Mucosa of descending colon (tissue), 3 donors: Measurements from ENCODE around the gene LCLAT1. TPM values are rescaled to one million over a fixed set of nuclear protein-coding genes. Genes with fewer than 3 reads are reported as not detected.

Source experiments
- ATAC-seq: fragments of 200-7000 bp; cut with Tn5 transposase; one replicate; pipeline ENCODE4 v1.9.1; 2020; ENCODE audit warnings: mild to moderate bottlenecking, moderate library complexity
- DNase-seq, 3 donors: peaks; one replicate each; pipeline ENCODE4 v3.0.0-alpha.2; 2020
- H3K36me3 ChIP-seq: fragments of 200-600 bp; one replicate; pipeline ENCODE4 v1.8.0; 2021; ENCODE audit warnings: low read depth, mild to moderate bottlenecking
- H3K4me1 ChIP-seq: fragments of 200-600 bp; one replicate; pipeline ENCODE4 v1.8.0; 2021; ENCODE audit warnings: low read depth, mild to moderate bottlenecking
- H3K4me3 ChIP-seq: fragments of 200-600 bp; one replicate; pipeline ENCODE4 v1.8.0; 2021; ENCODE audit warnings: mild to moderate bottlenecking
- H3K9me3 ChIP-seq: fragments of 200-600 bp; one replicate; pipeline ENCODE4 v1.8.0; 2021; ENCODE audit warnings: mild to moderate bottlenecking
- intact Hi-C, 2 donors: fragments of 100-400 bp; cut with DNase I in 1 of 2; cut with micrococcal nuclease in 1 of 2; formaldehyde crosslinking; loops; one replicate each; pipeline versions ENCODE4 v1.11.0 to v1.11.1; 2022; cut with DNase I, micrococcal nuclease
- total RNA-seq, 3 donors: library from RNA; stranded (reverse); fragmentation: NEBNext Ultra II Directional in 2 of 3; extraction: Animal tissue kit (Norgen Biotek cat#: 25700) in 2 of 3; gene quantifications; one replicate each; pipeline versions ENCODE4 v1.2.1 to v1.2.4, GENCODE V29; 2021 to 2023
- TF ChIP-seq, protein P1 (sequence below): fragments of 200-600 bp; IDR thresholded peaks from one replicate; pipeline ENCODE4 v1.8.0; 2022; ENCODE audit warnings: antibody characterized with exemption, mild to moderate bottlenecking
- donor health status: DM: no; HTN: no; CAD: no; lungs with moderate emphysema.
- donor health status: DM: no; HTN: no; CAD: no.
- donor health status: DM: no; HTN: yes; CAD: no.

The LCLAT1 gene
- total RNA-seq, 3 donors from 2014 or later: 18.1 to 27.1 (median 22.2) TPM

GRCh38 chr2:30681022-30681421 lies 234.0 kb downstream of the LCLAT1 start:
- intact Hi-C loops: no loop called here
- Histone ChIP-seq H3K36me3 (no peaks in the 10 kb centered on the region), H3K4me1 (no peaks in the 10 kb centered on the region), H3K4me3 (no peak overlapping the region), H3K9me3 (no peaks in the 10 kb centered on the region)
- TF ChIP-seq, protein P1, sequence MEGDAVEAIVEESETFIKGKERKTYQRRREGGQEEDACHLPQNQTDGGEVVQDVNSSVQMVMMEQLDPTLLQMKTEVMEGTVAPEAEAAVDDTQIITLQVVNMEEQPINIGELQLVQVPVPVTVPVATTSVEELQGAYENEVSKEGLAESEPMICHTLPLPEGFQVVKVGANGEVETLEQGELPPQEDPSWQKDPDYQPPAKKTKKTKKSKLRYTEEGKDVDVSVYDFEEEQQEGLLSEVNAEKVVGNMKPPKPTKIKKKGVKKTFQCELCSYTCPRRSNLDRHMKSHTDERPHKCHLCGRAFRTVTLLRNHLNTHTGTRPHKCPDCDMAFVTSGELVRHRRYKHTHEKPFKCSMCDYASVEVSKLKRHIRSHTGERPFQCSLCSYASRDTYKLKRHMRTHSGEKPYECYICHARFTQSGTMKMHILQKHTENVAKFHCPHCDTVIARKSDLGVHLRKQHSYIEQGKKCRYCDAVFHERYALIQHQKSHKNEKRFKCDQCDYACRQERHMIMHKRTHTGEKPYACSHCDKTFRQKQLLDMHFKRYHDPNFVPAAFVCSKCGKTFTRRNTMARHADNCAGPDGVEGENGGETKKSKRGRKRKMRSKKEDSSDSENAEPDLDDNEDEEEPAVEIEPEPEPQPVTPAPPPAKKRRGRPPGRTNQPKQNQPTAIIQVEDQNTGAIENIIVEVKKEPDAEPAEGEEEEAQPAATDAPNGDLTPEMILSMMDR: no peak
- no peak for ATAC-seq
- no peak for DNase-seq

GRCh38 chr2:30683236-30683956 lies 236.3 kb downstream of the LCLAT1 start:
- Histone ChIP-seq H3K36me3 (no peaks in the 10 kb centered on the region), H3K4me1 (no peaks in the 10 kb centered on the region), H3K9me3 (no peaks in the 10 kb centered on the region), H3K4me3 (no peak overlapping the region)
- intact Hi-C loops: no loop called here
- TF ChIP-seq, protein P1: no peak
- DNase-seq (no peak), ATAC-seq (no peak)

- TF ChIP-seq, protein P1: no peak
- no peak for DNase-seq
- intact Hi-C loops: no loop called here
These were observed 237.0 kb downstream of the LCLAT1 start for GRCh38 chr2:30684026-30684425.

DNA sequence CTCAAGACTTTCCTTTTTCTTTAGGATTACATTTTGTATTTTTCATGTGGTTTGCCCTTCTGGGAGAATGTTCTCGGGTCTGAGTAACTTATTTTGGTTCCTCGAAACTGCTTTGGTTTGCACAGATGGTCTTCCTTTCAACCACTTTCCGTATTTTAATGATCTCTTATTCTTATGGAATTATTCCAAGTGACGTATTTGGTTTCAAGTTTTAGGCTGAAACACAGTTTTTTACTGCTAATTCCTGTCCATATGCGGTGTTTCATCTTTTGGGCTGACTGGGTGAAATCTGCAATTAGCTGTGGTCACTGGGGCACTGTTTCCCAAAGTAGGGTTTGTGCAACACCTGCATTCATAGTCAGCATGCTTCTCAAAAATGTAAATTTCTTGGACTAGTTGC lies 237.5 kb downstream of the LCLAT1 start:
- TF ChIP-seq, protein P1: no peak
- H3K4me1 ChIP-seq: no peaks in the 10 kb centered on the region
- ATAC-seq (no peak), DNase-seq (no peak)
- H3K9me3 ChIP-seq: no peaks in the 10 kb centered on the region
- no peak overlapping the region for H3K4me3 ChIP-seq
- intact Hi-C loops: no loop called here
- no peaks in the 10 kb centered on the region for H3K36me3 ChIP-seq

More at GRCh38 chr2:30684026-30684425, 237.0 kb downstream of the LCLAT1 start:
- H3K36me3 ChIP-seq: no peaks in the 10 kb centered on the region
- no peak overlapping the region for H3K4me3 ChIP-seq
- ATAC-seq: no peak
- H3K9me3 ChIP-seq: no peaks in the 10 kb centered on the region
- no peaks in the 10 kb centered on the region for H3K4me1 ChIP-seq

DNA sequence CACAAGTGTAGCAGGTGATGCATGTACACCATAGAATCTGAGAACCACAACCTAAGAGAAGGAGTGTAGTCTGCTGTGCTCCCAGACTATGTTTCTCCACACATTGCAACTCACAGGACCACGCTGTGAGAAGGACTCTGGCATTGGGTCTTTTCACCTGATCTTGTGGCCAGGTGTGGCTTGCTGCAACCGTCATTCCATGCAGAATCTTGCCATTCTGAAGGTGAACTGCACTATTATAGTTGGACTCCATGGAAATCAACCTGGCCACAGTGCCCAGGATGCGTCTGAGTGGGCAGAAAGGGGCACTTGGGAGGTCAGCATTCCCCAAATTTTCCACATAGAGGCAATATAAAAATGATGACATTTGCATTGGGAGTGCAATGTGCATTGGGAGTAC lies 237.9 kb downstream of the LCLAT1 start:
- ATAC-seq: no peak
- TF ChIP-seq, protein P1: no peak
- Histone ChIP-seq H3K4me3 (no peak overlapping the region), H3K4me1 (no peaks in the 10 kb centered on the region), H3K9me3 (no peaks in the 10 kb centered on the region), H3K36me3 (no peaks in the 10 kb centered on the region)
- intact Hi-C loops: no loop called here
- DNase-seq: no peak
